ENCODE measurements around the gene EBF4. TPM values are rescaled to one million over a fixed set of nuclear protein-coding genes. Genes with fewer than 3 reads are reported as not detected.

Gene EBF4
- total and polyA plus RNA-seq, 2 experiments from 2014 or later = 18.8 to 24.2 TPM

- no peak for DNase-seq (ENCODE audit: low read depth in 1 of 2, low spot score in 1 of 2)
Observed at GRCh38 chr20:2778602-2779321, 86.2 kb downstream of the EBF4 start.

DNA sequence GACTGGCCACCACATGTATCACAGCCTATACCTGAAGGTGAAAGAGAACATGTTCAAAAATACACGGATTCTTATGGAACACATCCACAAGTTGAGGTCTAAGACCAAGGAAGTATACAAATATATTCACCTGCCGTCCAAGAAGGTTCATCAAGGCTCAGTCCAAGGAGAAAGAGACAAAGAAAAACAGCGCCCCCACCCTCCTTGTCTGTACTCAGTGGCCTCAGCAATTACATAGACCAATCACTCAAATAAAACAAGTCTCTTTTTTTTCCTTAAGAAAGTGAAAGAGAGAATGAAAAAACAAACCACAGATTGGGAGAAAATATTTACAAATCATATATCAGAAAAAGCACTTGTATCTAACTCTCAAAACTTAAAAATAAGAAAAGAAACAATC lies 88.4 kb downstream of the EBF4 start:
- no peaks in the 10 kb centered on the region for H3K36me3 ChIP-seq
- no peaks in the 10 kb centered on the region for H3K9me3 ChIP-seq (ENCODE audit: low read depth)
- no peak for TF ChIP-seq CTCF (IDR thresholded peaks at IDR 0.05; ENCODE audit: low read depth, low read length)
- no peaks in the 10 kb centered on the region for H3K4me1 ChIP-seq (ENCODE audit: low read depth)
- H3K4me3 ChIP-seq = no peak overlapping the region
- peaks cover 27% of the 10 kb centered on the region for H3K27me3 ChIP-seq
- H3K27ac ChIP-seq = no peak overlapping the region
- no peak for DNase-seq (ENCODE audit: low read depth in 1 of 2, low spot score in 1 of 2)

More at GRCh38 chr20:2778602-2779321, 86.2 kb downstream of the EBF4 start:
- Histone ChIP-seq H3K4me1 (ENCODE audit: low read depth) (no peaks in the 10 kb centered on the region), H3K4me3 (no peak overlapping the region), H3K36me3 (no peaks in the 10 kb centered on the region), H3K9me3 (ENCODE audit: low read depth) (no peaks in the 10 kb centered on the region), H3K27ac (no peak overlapping the region), H3K27me3 (peaks cover 27% of the 10 kb centered on the region)
- no peak for TF ChIP-seq CTCF (IDR thresholded peaks at IDR 0.05; ENCODE audit: low read depth, low read length)

DNA sequence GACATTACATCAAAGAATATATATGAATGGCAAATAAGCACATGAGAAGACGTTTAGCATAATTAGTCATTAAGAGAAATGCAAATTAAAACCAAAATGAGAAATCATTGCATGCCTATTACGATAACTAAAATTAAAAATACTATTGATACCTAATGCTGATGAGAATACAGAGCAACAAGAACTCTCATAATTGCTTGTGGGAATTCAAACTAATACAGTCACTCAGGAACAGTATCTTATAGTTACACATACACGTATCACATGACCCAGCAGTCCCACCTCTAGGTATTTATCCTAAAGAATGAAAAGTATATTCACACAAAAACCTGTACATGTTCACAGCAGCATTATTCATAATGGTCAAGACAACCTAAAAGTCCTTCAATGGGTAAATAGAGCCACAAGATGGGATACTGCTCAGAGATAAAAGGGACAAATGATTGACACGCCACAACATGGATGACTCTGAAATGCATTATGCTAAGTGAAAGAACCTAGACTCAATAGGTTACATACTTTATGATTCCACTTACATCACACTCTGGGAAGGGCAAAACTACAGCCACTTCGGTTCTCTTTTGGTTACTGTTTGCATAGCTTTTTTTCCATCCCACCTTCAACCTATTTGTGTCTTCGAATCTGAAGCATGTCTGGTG lies 91.5 kb downstream of the EBF4 start:
- Histone ChIP-seq H3K4me1 (ENCODE audit: low read depth) (no peaks in the 10 kb centered on the region), H3K36me3 (no peaks in the 10 kb centered on the region), H3K4me3 (no peak overlapping the region), H3K27me3 (peaks cover 23% of the 10 kb centered on the region), H3K9me3 (ENCODE audit: low read depth) (no peaks in the 10 kb centered on the region), H3K27ac (no peak overlapping the region)
- no peak for DNase-seq (ENCODE audit: low read depth in 1 of 2, low spot score in 1 of 2)
- TF ChIP-seq CTCF (IDR thresholded peaks at IDR 0.05; ENCODE audit: low read depth, low read length) = no peak

DNA sequence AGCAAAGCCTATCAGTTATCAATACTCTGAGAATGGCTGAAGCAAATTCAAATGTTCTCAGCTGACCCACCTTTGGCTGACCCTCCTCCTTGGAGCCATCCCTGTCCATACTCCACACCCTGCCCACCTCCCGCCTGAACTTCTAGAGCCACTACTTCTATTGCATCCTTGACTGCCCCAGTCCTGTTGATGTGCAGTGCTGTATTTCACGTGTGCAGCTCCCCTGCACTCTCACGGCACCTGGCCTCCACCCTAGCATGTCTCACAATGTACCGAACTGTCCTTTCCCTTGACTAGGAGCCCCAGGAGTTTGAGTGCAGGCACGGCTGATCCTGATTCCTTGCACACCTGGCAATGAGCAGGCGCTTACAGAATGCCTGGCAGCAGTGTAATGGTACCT lies 100.9 kb downstream of the EBF4 start:
- no peak for DNase-seq (ENCODE audit: low read depth in 1 of 2, low spot score in 1 of 2)
- H3K4me3 ChIP-seq = no peak overlapping the region
- H3K36me3 ChIP-seq = peaks cover 6% of the 10 kb centered on the region
- H3K27me3 ChIP-seq = no peaks in the 10 kb centered on the region
- H3K9me3 ChIP-seq (ENCODE audit: low read depth) = no peaks in the 10 kb centered on the region
- no peak for TF ChIP-seq CTCF (IDR thresholded peaks at IDR 0.05; ENCODE audit: low read depth, low read length)
- no peak overlapping the region for H3K27ac ChIP-seq
- no peaks in the 10 kb centered on the region for H3K4me1 ChIP-seq (ENCODE audit: low read depth)

DNA sequence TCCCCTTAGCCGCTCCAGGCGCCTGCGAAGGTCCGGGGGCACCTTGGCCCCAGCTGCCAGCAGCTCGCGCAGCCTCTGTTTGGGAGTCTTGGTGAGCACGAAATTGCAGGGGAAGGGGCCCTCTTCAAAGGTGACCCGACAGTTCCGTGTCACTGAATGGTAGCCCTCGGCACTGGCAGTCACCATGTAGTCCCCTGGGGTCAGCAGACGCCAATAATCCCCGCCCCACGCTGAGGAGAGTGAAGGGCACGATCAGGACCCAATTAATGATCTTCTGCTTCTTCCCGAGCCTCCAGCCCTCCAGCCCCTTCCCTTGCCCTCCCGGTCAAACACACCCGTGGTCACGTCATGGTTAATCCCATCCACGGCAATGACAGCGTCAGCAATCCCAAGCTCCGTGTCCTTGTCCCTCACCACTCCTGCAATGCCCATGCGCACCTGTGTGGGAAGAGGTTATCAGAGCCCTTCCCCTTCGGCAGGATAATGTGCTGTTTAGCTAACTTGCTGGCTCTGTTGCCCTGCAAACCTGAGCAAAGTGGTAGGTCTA lies 101.7 kb downstream of the EBF4 start:
- Histone ChIP-seq H3K27ac (no peak overlapping the region), H3K4me3 (no peak overlapping the region), H3K4me1 (ENCODE audit: low read depth) (no peaks in the 10 kb centered on the region), H3K27me3 (no peaks in the 10 kb centered on the region), H3K36me3 (peaks cover 6% of the 10 kb centered on the region), H3K9me3 (ENCODE audit: low read depth) (no peaks in the 10 kb centered on the region)
- no peak for DNase-seq (ENCODE audit: low read depth in 1 of 2, low spot score in 1 of 2)
- TF ChIP-seq CTCF (IDR thresholded peaks at IDR 0.05; ENCODE audit: low read depth, low read length) = no peak
